GM10266 (cell line): ENCODE results near the gene CABCOCO1.

ENCODE experiments used
- DNase-seq: peaks from one replicate; pipeline ENCODE4 v3.0.0; 2012; ENCODE audit errors: extremely low spot score
- CTCF ChIP-seq: IDR thresholded peaks from 2 replicates; pipeline ENCODE4 v1.5.1; 2012; ENCODE audit warnings: mild to moderate bottlenecking, low read depth; ENCODE audit not compliant: control insufficient read depth, insufficient read depth; ENCODE audit errors: missing control alignments

CABCOCO1 gene

GRCh38 chr10:61812920-61813319 lies 150.2 kb downstream of the CABCOCO1 start:
- TF ChIP-seq CTCF = no peak

GRCh38 chr10:61814160-61814559 lies 151.4 kb downstream of the CABCOCO1 start:
- TF ChIP-seq CTCF = no peak
- no peak for DNase-seq

More at GRCh38 chr10:61812920-61813319, 150.2 kb downstream of the CABCOCO1 start:
- no peak for DNase-seq

GRCh38 chr10:61815496-61815895 lies 152.8 kb downstream of the CABCOCO1 start:
- DNase-seq = no peak

More at GRCh38 chr10:61815496-61815895, 152.8 kb downstream of the CABCOCO1 start:
- TF ChIP-seq CTCF = no peak
